IMR-90 (cell line): Measurements from ENCODE around the gene CNTN5. TPM values are rescaled to one million over a fixed set of nuclear protein-coding genes. Genes with fewer than 3 reads are reported as not detected.

Source experiments
- ATAC-seq: fragments of 200-7000 bp; cut with Tn5 transposase; 2 replicates; pipeline ENCODE4 v1.9.1; 2020; ENCODE audit warnings: low read depth, mild to moderate bottlenecking, moderate library complexity
- BruUV-seq: library from RNA; stranded (reverse); fragments of 400-500 nt; replicated peaks from 2 replicates; lab custom pipeline; 2021; lab: Mats Ljungman, UMichigan
- CTCF ChIA-PET: fragments of 300-600 bp; formaldehyde crosslinking; extraction: SDS; loops from one replicate; lab custom pipeline; 2021; ENCODE audit warnings: antibody characterized with exemption; lab: Yijun Ruan, JAX
- POLR2A ChIA-PET: fragments of 300-600 bp; sonication (Branson Sonifier 250); formaldehyde crosslinking; loops from one replicate; lab custom pipeline; 2022; ENCODE audit warnings: antibody characterized with exemption; ENCODE audit not compliant: unreplicated experiment; lab: Charles Lee
- DNase-seq: peaks from one replicate; pipeline ENCODE4 v3.0.0; 2013
- H2AFZ ChIP-seq: replicated peaks from 2 replicates; pipeline ENCODE3; 2013; ENCODE audit warnings: low read length, mild to moderate bottlenecking; ENCODE audit not compliant: poor library complexity
- H2AK5ac ChIP-seq: 2 replicates; pipeline ENCODE4 v1.6.1; 2013; ENCODE audit warnings: low read depth, low read length, inconsistent platforms
- H2AK9ac ChIP-seq: replicated peaks from 2 replicates; pipeline ENCODE3; 2013; ENCODE audit warnings: mild to moderate bottlenecking, low read depth, low read length, moderate library complexity; ENCODE audit not compliant: poor library complexity
- H2BK120ac ChIP-seq: 2 replicates; pipeline ENCODE4 v1.6.1; 2013; ENCODE audit warnings: low read depth, low read length, inconsistent platforms
- H2BK15ac ChIP-seq: 3 replicates; pipeline ENCODE4 v1.6.1; 2013; ENCODE audit warnings: low read depth, low read length, inconsistent platforms
- H2BK20ac ChIP-seq: 2 replicates; pipeline ENCODE4 v1.6.1; 2013; ENCODE audit warnings: low read depth, mild to moderate bottlenecking, inconsistent platforms, low read length, moderate library complexity
- H2BK5ac ChIP-seq: 2 replicates; pipeline ENCODE4 v1.6.1; 2013; ENCODE audit warnings: mild to moderate bottlenecking, low read depth, low read length, inconsistent platforms; ENCODE audit not compliant: poor library complexity, severe bottlenecking
- H3K14ac ChIP-seq: replicated peaks from 2 replicates; pipeline ENCODE4 v1.6.1; 2013; ENCODE audit warnings: low read depth, low read length, inconsistent platforms
- H3K18ac ChIP-seq: 2 replicates; pipeline ENCODE4 v1.6.1; 2013; ENCODE audit warnings: low read depth, low read length, control low read depth
- H3K23ac ChIP-seq: 2 replicates; pipeline ENCODE4 v1.6.1; 2013; ENCODE audit warnings: low read depth, low read length, inconsistent platforms
- H3K27ac ChIP-seq: 2 replicates; pipeline ENCODE4 v1.5.1; 2013; ENCODE audit warnings: mild to moderate bottlenecking, control low read depth, low read length; ENCODE audit not compliant: insufficient read depth
- H3K27me3 ChIP-seq: 2 replicates; pipeline ENCODE4 v1.6.1; 2013; ENCODE audit warnings: low read length; ENCODE audit not compliant: control insufficient read depth, insufficient read depth
- H3K36me3 ChIP-seq: 2 replicates; pipeline ENCODE4 v1.6.1; 2013; ENCODE audit warnings: low read length, mixed read lengths; ENCODE audit not compliant: control insufficient read depth, insufficient read depth
- H3K4ac ChIP-seq: 2 replicates; pipeline ENCODE4 v1.6.1; 2013; ENCODE audit warnings: low read depth, low read length, inconsistent platforms
- H3K4me1 ChIP-seq: 2 replicates; pipeline ENCODE4 v1.6.1; 2013; ENCODE audit warnings: low read length, mixed read lengths; ENCODE audit not compliant: control insufficient read depth, insufficient read depth
- H3K4me2 ChIP-seq: 2 replicates; pipeline ENCODE4 v1.6.1; 2013; ENCODE audit warnings: low read depth, mild to moderate bottlenecking, control low read depth, low read length, moderate library complexity
- H3K4me3 ChIP-seq: 2 replicates; pipeline ENCODE4 v1.5.1; 2013; ENCODE audit warnings: low read depth, mild to moderate bottlenecking, control low read depth, low read length, moderate library complexity; ENCODE audit not compliant: insufficient read depth
- H3K56ac ChIP-seq: 2 replicates; pipeline ENCODE4 v1.6.1; 2013; ENCODE audit warnings: low read length, inconsistent platforms; ENCODE audit not compliant: insufficient read depth; ENCODE audit errors: extremely low read depth
- H3K79me1 ChIP-seq, 2 experiments: 2 replicates each; pipeline ENCODE4 v1.6.1; 2013; ENCODE audit warnings: low read length in 2 of 2, inconsistent platforms in 1 of 2, low read depth in 1 of 2
- H3K9ac ChIP-seq: 2 replicates; pipeline ENCODE4 v1.6.1; 2013; ENCODE audit warnings: low read depth, low read length, control low read depth
- H3K9me1 ChIP-seq: 2 replicates; pipeline ENCODE4 v1.6.1; 2013; ENCODE audit warnings: low read length, inconsistent platforms; ENCODE audit not compliant: insufficient read depth
- H3K9me3 ChIP-seq: 2 replicates; pipeline ENCODE4 v1.6.1; 2013; ENCODE audit warnings: low read length; ENCODE audit not compliant: control insufficient read depth, insufficient read depth
- H4K20me1 ChIP-seq: 2 replicates; pipeline ENCODE4 v1.6.1; 2013; ENCODE audit warnings: low read length, inconsistent platforms; ENCODE audit not compliant: insufficient read depth
- H4K5ac ChIP-seq: 2 replicates; pipeline ENCODE4 v1.6.1; 2013; ENCODE audit warnings: mild to moderate bottlenecking, low read depth, low read length, control low read depth
- H4K8ac ChIP-seq, 2 experiments: 2 replicates each; pipeline ENCODE4 v1.6.1; 2013; ENCODE audit warnings: low read depth in 2 of 2, low read length in 2 of 2, control low read depth in 1 of 2, inconsistent platforms in 1 of 2
- H4K91ac ChIP-seq: 2 replicates; pipeline ENCODE4 v1.6.1; 2013; ENCODE audit warnings: low read depth, low read length, inconsistent platforms; ENCODE audit not compliant: insufficient read depth
- CEBPB ChIP-seq: IDR thresholded peaks from 2 replicates; pipeline ENCODE4 v1.6.1; 2012; ENCODE audit warnings: low read depth, low read length, improper control_type of control experiment
- FOS ChIP-seq: fragments of 150-350 bp; IDR thresholded peaks from 2 replicates; pipeline ENCODE4 v1.6.1; 2016; ENCODE audit warnings: low read depth, low read length
- MAZ ChIP-seq: IDR thresholded peaks from 2 replicates; pipeline ENCODE4 v1.6.1; 2012; ENCODE audit warnings: low read depth, mild to moderate bottlenecking, low read length, improper control_type of control experiment, moderate library complexity, borderline replicate concordance
- NFE2L2 ChIP-seq: fragments of 150-350 bp; IDR thresholded peaks from 2 replicates; pipeline ENCODE4 v1.6.1; 2016; ENCODE audit warnings: low read depth, mild to moderate bottlenecking, low read length
- RCOR1 ChIP-seq: IDR thresholded peaks from 2 replicates; pipeline ENCODE4 v1.6.1; 2012; ENCODE audit warnings: mild to moderate bottlenecking, low read length, improper control_type of control experiment; ENCODE audit not compliant: insufficient replicate concordance
- USF2 ChIP-seq: fragments of 150-350 bp; IDR thresholded peaks from 2 replicates; pipeline ENCODE4 v1.6.1; 2017; ENCODE audit warnings: mild to moderate bottlenecking, antibody characterized with exemption, low read length, low read depth
- WGBS, 2 experiments: methylation state at CpG; one replicate each; pipeline versions ENCODE4 v1.1.5 to v1.1.7; 2013; ENCODE audit warnings: missing lambda C conversion rate in 2 of 2; ENCODE audit not compliant: insufficient read length in 1 of 2; ENCODE audit errors: extremely low coverage in 2 of 2; 5-methylcytosine and 5-hydroxymethylcytosine counted together
- dilution Hi-C: fragments of 300-500 bp; cut with HindIII; formaldehyde crosslinking; loops from one replicate; pipeline ENCODE4 v1.14.3; 2018; ENCODE audit warnings: low sequenced_read_pairs; ENCODE audit not compliant: unreplicated experiment
- in situ Hi-C: fragments of 300-500 bp; cut with MboI; formaldehyde crosslinking; loops from 3 replicates; pipeline ENCODE4 v1.14.3; 2019; ENCODE audit warnings: low sequenced_read_pairs, inconsistent platforms, mixed read lengths
- intact Hi-C: fragments of 100-400 bp; cut with micrococcal nuclease; formaldehyde crosslinking; loops from 2 replicates; pipeline ENCODE4 v1.10.0; 2022
- polyA plus RNA-seq, 3 experiments: library from polyadenylated mRNA; depleted of rRNA; stranded (reverse); fragments of >200 nt; gene quantifications; 2 replicates each; pipeline ENCODE4 v1.2.3, GENCODE V29; 2012; ENCODE audit warnings: low replicate concordance in 1 of 3
- total RNA-seq: library from RNA; depleted of rRNA; stranded (reverse); fragments of >200 nt; gene quantifications from 2 replicates; pipeline ENCODE4 v1.2.3, GENCODE V29; 2012

The CNTN5 gene
- total and polyA plus RNA-seq, 2 of the 4 experiments (the other 2 are of a cell fraction): not detected

- Histone ChIP-seq H3K9me1 (no peaks in the 10 kb centered on the region), H3K4me3 (no peak overlapping the region), H3K79me1 (no peaks in the 10 kb centered on the region), H3K4ac (no peak overlapping the region), H2BK120ac (no peak overlapping the region), H3K18ac (no peak overlapping the region), H2AK5ac (no peak overlapping the region), H3K27me3 (no peaks in the 10 kb centered on the region), H4K20me1 (no peaks in the 10 kb centered on the region), H2AK9ac (no peak overlapping the region), H3K27ac (no peak overlapping the region), H3K9ac (no peak overlapping the region), H4K91ac (no peak overlapping the region), H3K23ac (no peak overlapping the region), H3K36me3 (no peaks in the 10 kb centered on the region), H2BK20ac (no peak overlapping the region), H3K9me3 (peaks cover 4% of the 10 kb centered on the region; the same call in 1 of the 2 replicates), H2BK15ac (no peak overlapping the region), H4K5ac (no peak overlapping the region), H2BK5ac (no peak overlapping the region), H2AFZ (peak overlapping the region; percentile 6), H3K14ac (no peak overlapping the region), H3K56ac (no peak overlapping the region), H3K4me1 (no peaks in the 10 kb centered on the region), H4K8ac (no peak overlapping the region), H3K4me2 (no peak overlapping the region)
- WGBS, 2 experiments: no CpG with 5 or more reads among the region's 5 CpGs
- CTCF ChIA-PET: no interaction called here
- TF ChIP-seq CEBPB (no peak), USF2 (no peak), RCOR1 (no peak), MAZ (no peak), NFE2L2 (no peak), FOS (no peak)
- POLR2A ChIA-PET: no interaction called here
- dilution Hi-C loops (no loop called here), intact Hi-C loops (no loop called here), in situ Hi-C loops (no loop called here)
- no peak for DNase-seq
- BruUV-seq: no TSS peak
- no peak for ATAC-seq
Observed at GRCh38 chr11:99154277-99154676, 133.5 kb downstream of the CNTN5 start.
